HepG2 (cell line): ENCODE measurements around the gene FOXRED2. TPM values are rescaled to one million over a fixed set of nuclear protein-coding genes. Genes with fewer than 3 reads are reported as not detected.

ENCODE experiments used
- ATAC-seq: fragments of 200-7000 bp; cut with Tn5 transposase; 3 replicates; pipeline ENCODE4 v1.9.1; 2020; ENCODE audit warnings: mild to moderate bottlenecking, moderate library complexity
- BruUV-seq: library from RNA; stranded (reverse); fragments of 400-500 nt; replicated peaks from 2 replicates; lab custom pipeline; 2021; lab: Mats Ljungman, UMichigan
- CTCF ChIA-PET: fragments of 300-600 bp; formaldehyde crosslinking; extraction: SDS; loops from one replicate; lab custom pipeline; 2021; ENCODE audit warnings: low total read pairs, inconsistent platforms, low intra/inter-chr PET ratio; lab: Yijun Ruan, JAX
- POLR2A ChIA-PET: fragments of 350-600 bp; sonication (Branson Sonifier 250); formaldehyde crosslinking; loops from one replicate; lab custom pipeline; 2020; ENCODE audit warnings: antibody characterized with exemption, inconsistent platforms; lab: Yijun Ruan, JAX
- DNase-seq: peaks from one replicate; pipeline ENCODE4 v3.0.0-alpha.2; 2015; ENCODE audit warnings: low spot score
- FAIRE-seq: peaks from 3 replicates; lab custom pipeline; 2011; peaks lifted over from hg19 to GRCh38; lab: Jason Lieb, UNC
- H2AFZ ChIP-seq: one replicate; pipeline ENCODE4 v1.6.1; 2011; ENCODE audit warnings: low read length, inconsistent platforms
- H3K27ac ChIP-seq: fragments of 300-600 bp; 3 replicates; pipeline ENCODE4 v1.8.0; 2011; ENCODE audit warnings: mixed run types, mild to moderate bottlenecking, mixed read lengths, low read length, inconsistent platforms; ENCODE audit not compliant: insufficient read depth; ENCODE audit errors: extremely low read length
- H3K27me3 ChIP-seq, 2 experiments: fragments of 200-600 bp in 1 of 2; 2 replicates in 1 of 2; 3 replicates in 1 of 2; pipeline versions ENCODE4 v1.6.0 to v1.8.0; 2011; ENCODE audit warnings: low read length in 2 of 2, mild to moderate bottlenecking in 2 of 2, moderate library complexity in 2 of 2, inconsistent platforms in 1 of 2; ENCODE audit not compliant: insufficient read depth in 2 of 2, control insufficient read depth in 1 of 2
- H3K36me3 ChIP-seq, 2 experiments: fragments of 200-600 bp in 1 of 2; replicated peaks in 1 of 2; 2 replicates in 1 of 2; 3 replicates in 1 of 2; pipeline versions ENCODE4 v1.5.1 to v1.8.0; 2011; ENCODE audit warnings: low read length in 2 of 2, inconsistent platforms in 1 of 2; ENCODE audit not compliant: insufficient read depth in 2 of 2, control insufficient read depth in 1 of 2
- H3K4me1 ChIP-seq: 2 replicates; pipeline ENCODE4 v1.5.1; 2012; ENCODE audit warnings: low read length, inconsistent platforms; ENCODE audit not compliant: insufficient read depth
- H3K4me2 ChIP-seq: 2 replicates; pipeline ENCODE4 v1.6.0; 2011; ENCODE audit warnings: low read depth, low read length, inconsistent platforms
- H3K4me3 ChIP-seq, 3 experiments: fragments of 200-600 bp in 1 of 3; sonication (generic), shearing (Covaris generic) in 1 of 3; replicated peaks in 1 of 3; 2 replicates each; pipeline ENCODE4 v1.5.1; 2011 to 2016; ENCODE audit warnings: low read length in 3 of 3, inconsistent platforms in 2 of 3, low read depth in 2 of 3, mild to moderate bottlenecking in 2 of 3, control low read depth in 1 of 3, mixed read lengths in 1 of 3; ENCODE audit not compliant: insufficient read depth in 1 of 3
- H3K79me2 ChIP-seq: one replicate; pipeline ENCODE4 v1.6.1; 2011; ENCODE audit warnings: low read length, inconsistent platforms; ENCODE audit not compliant: insufficient read depth
- H3K9ac ChIP-seq: 2 replicates; pipeline ENCODE4 v1.6.0; 2011; ENCODE audit warnings: mild to moderate bottlenecking, low read depth, low read length, inconsistent platforms; ENCODE audit not compliant: insufficient read depth
- H3K9me3 ChIP-seq: 2 replicates; pipeline ENCODE4 v1.5.1; 2012; ENCODE audit warnings: mild to moderate bottlenecking, low read length
- H4K20me1 ChIP-seq: 2 replicates; pipeline ENCODE4 v1.6.0; 2011; ENCODE audit warnings: inconsistent platforms, mild to moderate bottlenecking, low read length, moderate library complexity; ENCODE audit not compliant: insufficient read depth
- ZNF207 ChIP-seq: fragments of 450-650 bp; IDR thresholded peaks from 2 replicates; pipeline ENCODE4 v1.6.1; 2016; ENCODE audit warnings: antibody characterized with exemption, borderline replicate concordance
- WGBS: methylation state at CpG from one replicate; pipeline ENCODE4 v1.1.6; 2017; ENCODE audit warnings: low lambda C conversion rate; 5-methylcytosine and 5-hydroxymethylcytosine counted together
- in situ Hi-C: cut with HindIII; loops from 2 replicates; pipeline ENCODE4 v1.10.0; 2017; ENCODE audit warnings: low pct_unique_long_range_greater_than_20kb; ENCODE audit not compliant: extremely low pct_ligation_motif_present
- intact Hi-C: fragments of 100-400 bp; cut with micrococcal nuclease; formaldehyde crosslinking; loops from one replicate; pipeline ENCODE4 v1.10.0; 2022; ENCODE audit not compliant: unreplicated experiment
- polyA plus RNA-seq, 8 experiments: library from polyadenylated mRNA; depleted of rRNA in 3 of 8; stranded (reverse) in 7 of 8; unstranded in 1 of 8; fragments of >200 nt; fragmentation: Illumina TruSeq in 4 of 8; extraction: Trizol in 4 of 8; gene quantifications; 2 replicates each; pipeline versions ENCODE4 v1.2.1 to v1.2.3, GENCODE V29; 2011 to 2016; ENCODE audit warnings: low read depth in 4 of 8, missing spikeins in 1 of 8, mixed read lengths in 1 of 8; ENCODE audit not compliant: insufficient read depth in 1 of 8
- total RNA-seq, 5 experiments: library from RNA; depleted of rRNA; stranded (reverse); fragments of >200 nt; fragmentation: Illumina TruSeq; extraction: Trizol; gene quantifications; 2 replicates each; pipeline ENCODE4 v1.2.3, GENCODE V29; 2016; ENCODE audit warnings: low read depth in 1 of 5
- TF ChIP-seq, protein P1 (sequence below): sonication (generic); formaldehyde crosslinking; IDR thresholded peaks from 2 replicates; pipeline ENCODE4 v1.5.0; 2020; ENCODE audit warnings: missing genetic modification reagents
- TF ChIP-seq, protein P2 (sequence below): sonication (generic); formaldehyde crosslinking; IDR thresholded peaks from 2 replicates; pipeline ENCODE4 v1.4.0; 2020; ENCODE audit warnings: mild to moderate bottlenecking, missing genetic modification reagents

The FOXRED2 gene
- total and polyA plus RNA-seq, 2 of the 13 experiments (the other 11 are each of a cell fraction or from before 2014, with no cell fraction given), result 9.3 to 28.1 TPM

DNA sequence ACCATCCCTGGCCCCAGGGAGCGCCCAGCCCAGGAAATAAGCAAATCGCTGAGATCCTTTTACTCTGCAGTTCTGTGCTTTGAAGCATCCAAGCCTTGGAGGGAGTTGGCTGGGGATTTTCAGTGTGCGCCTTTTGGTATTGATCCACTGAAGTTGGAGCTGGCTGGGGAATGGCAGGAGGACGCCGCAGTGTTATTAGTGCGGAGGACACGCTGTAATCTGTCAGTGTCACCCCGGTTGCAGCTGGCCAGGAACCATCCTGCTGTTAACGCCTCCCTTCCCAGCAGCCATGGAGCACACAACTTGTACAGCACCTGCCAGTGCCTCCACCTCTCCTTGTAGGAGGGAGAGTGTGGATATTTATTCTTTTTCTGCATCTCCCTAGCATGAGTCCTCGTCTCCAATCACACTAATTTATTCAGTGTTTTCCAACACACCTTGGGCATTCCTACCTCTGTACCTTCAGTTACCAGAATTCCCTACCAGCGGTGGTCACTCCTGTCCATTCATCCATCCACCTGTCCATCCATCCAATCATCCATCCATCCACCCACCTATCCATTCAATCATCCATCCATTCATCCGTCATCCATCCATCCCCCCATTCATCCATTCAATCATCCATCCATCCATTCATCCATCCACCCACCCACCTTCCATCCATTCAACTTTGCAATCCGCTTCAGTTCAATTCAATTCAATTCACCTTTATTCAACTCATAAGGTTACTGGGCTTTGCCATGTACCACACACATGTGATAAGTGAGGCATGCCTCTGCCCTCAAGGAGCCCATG, 44.1 kb upstream of the FOXRED2 start:
- CTCF ChIA-PET, result no interaction called here
- H3K79me2 ChIP-seq, result no peaks in the 10 kb centered on the region
- no peak overlapping the region for H3K4me3 ChIP-seq
- 42% methylated on average over 9 of the region's 13 CpGs for WGBS
- TF ChIP-seq, protein P1, sequence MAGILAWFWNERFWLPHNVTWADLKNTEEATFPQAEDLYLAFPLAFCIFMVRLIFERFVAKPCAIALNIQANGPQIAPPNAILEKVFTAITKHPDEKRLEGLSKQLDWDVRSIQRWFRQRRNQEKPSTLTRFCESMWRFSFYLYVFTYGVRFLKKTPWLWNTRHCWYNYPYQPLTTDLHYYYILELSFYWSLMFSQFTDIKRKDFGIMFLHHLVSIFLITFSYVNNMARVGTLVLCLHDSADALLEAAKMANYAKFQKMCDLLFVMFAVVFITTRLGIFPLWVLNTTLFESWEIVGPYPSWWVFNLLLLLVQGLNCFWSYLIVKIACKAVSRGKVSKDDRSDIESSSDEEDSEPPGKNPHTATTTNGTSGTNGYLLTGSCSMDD (CRISPR knock-in tag), result no peak
- TF ChIP-seq, protein P2, sequence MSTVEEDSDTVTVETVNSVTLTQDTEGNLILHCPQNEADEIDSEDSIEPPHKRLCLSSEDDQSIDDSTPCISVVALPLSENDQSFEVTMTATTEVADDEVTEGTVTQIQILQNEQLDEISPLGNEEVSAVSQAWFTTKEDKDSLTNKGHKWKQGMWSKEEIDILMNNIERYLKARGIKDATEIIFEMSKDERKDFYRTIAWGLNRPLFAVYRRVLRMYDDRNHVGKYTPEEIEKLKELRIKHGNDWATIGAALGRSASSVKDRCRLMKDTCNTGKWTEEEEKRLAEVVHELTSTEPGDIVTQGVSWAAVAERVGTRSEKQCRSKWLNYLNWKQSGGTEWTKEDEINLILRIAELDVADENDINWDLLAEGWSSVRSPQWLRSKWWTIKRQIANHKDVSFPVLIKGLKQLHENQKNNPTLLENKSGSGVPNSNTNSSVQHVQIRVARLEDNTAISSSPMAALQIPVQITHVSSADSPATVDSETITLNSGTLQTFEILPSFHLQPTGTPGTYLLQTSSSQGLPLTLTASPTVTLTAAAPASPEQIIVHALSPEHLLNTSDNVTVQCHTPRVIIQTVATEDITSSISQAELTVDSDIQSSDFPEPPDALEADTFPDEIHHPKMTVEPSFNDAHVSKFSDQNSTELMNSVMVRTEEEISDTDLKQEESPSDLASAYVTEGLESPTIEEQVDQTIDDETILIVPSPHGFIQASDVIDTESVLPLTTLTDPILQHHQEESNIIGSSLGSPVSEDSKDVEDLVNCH (CRISPR knock-in tag), result no peak
- no peak for TF ChIP-seq ZNF207
- TF ChIP-seq, all 625 proteins: peak for 0
- DNase-seq, result no peak
- no peaks in the 10 kb centered on the region for H4K20me1 ChIP-seq
- 0 out of 2 replicates have a peak, but pooled peaks cover 4% of the 10 kb centered on the region for H3K4me1 ChIP-seq
- H2AFZ ChIP-seq, result no peak overlapping the region
- intact Hi-C loops (no loop called here), in situ Hi-C loops (no loop called here)
- H3K27me3 ChIP-seq, result peaks cover 4 to 46% of the 10 kb centered on the region in 2 experiments
- no peak overlapping the region for H3K27ac ChIP-seq
- H3K9me3 ChIP-seq, result no peaks in the 10 kb centered on the region
- no peak for FAIRE-seq
- no TSS peak for BruUV-seq
- POLR2A ChIA-PET, result no interaction called here
- no peak for ATAC-seq
- no peaks in the 10 kb centered on the region for H3K36me3 ChIP-seq
- H3K9ac ChIP-seq, result no peak overlapping the region
- no peak overlapping the region for H3K4me2 ChIP-seq
